ENCODE measurements around the gene EPB41L3. TPM values are rescaled to one million over a fixed set of nuclear protein-coding genes. Genes with fewer than 3 reads are reported as not detected.
A peak's percentile ranks its signal among the peaks of the same experiment; 100 is the strongest.

Gene EPB41L3
- total and polyA plus RNA-seq, 2 experiments from 2014 or later: 8.0 to 11.7 TPM

GRCh38 chr18:5467671-5468070 is 76.1 kb downstream of the EPB41L3 start:
- Histone ChIP-seq H3K4me2 (no peak overlapping the region), H2AFZ (no peak overlapping the region), H3F3A (replicated peaks; ENCODE audit: low read depth) (no peaks in the 10 kb centered on the region), H3K9me2 (ENCODE audit: insufficient read depth) (peaks cover 8% of the 10 kb centered on the region; the same call in 1 of the 2 replicates), H3K27me3 (ENCODE audit: insufficient read depth) (no peaks in the 10 kb centered on the region), H3K4me3 (no peak overlapping the region), H3K27ac (ENCODE audit: low read depth) (no peak overlapping the region), H3K36me3 (ENCODE audit: insufficient read depth) (no peaks in the 10 kb centered on the region), H3K79me2 (replicated peaks; ENCODE audit: insufficient read depth) (no peaks in the 10 kb centered on the region), H4K20me1 (replicated peaks; ENCODE audit: insufficient read depth) (no peaks in the 10 kb centered on the region), H3K4me1 (ENCODE audit: insufficient read depth) (peaks cover 3% of the 10 kb centered on the region; the same call in 1 of the 2 replicates)
- H3K27ac Mint-ChIP-seq: no peak overlapping the region
- ATAC-seq (peak; percentile 71), DNase-seq (ENCODE audit: low spot score) (no peak)
- TF ChIP-seq NANOG (IDR thresholded peaks at IDR 0.05; ENCODE audit: borderline replicate concordance) (no peak), ZNF114 (CRISPR knock-in tag; IDR thresholded peaks at IDR 0.05) (no peak), CTCF (conservative IDR thresholded peaks at IDR 0.05; ENCODE audit: low read depth in 2 of 2) (no peak), EZH2 (IDR thresholded peaks at IDR 0.05; ENCODE audit: low read depth, unreplicated experiment) (no peak), ZNF331 (CRISPR knock-in tag; IDR thresholded peaks at IDR 0.05; ENCODE audit: low read depth) (no peak)
- peaks cover 2% of the 10 kb centered on the region for H3K27me3 Mint-ChIP-seq (ENCODE audit: insufficient read depth, low read depth, poor library complexity)
- H3K4me3 Mint-ChIP-seq: no peak overlapping the region
- no peaks in the 10 kb centered on the region for H3K9me3 Mint-ChIP-seq
- no peaks in the 10 kb centered on the region for H3K36me3 Mint-ChIP-seq (ENCODE audit: low read depth)
- peaks cover 13% of the 10 kb centered on the region; the same call in 2 of the 3 replicates for H3K4me1 Mint-ChIP-seq

GRCh38 chr18:5466256-5466655 is 77.5 kb downstream of the EPB41L3 start:
- H3K36me3 Mint-ChIP-seq (ENCODE audit: low read depth): no peaks in the 10 kb centered on the region
- H3K4me1 Mint-ChIP-seq: peaks cover 13% of the 10 kb centered on the region; the same call in 2 of the 3 replicates
- no peaks in the 10 kb centered on the region for H3K27me3 ChIP-seq (ENCODE audit: insufficient read depth)
- no peak overlapping the region for H3K4me3 Mint-ChIP-seq
- H3K4me1 ChIP-seq (ENCODE audit: insufficient read depth): peaks cover 3% of the 10 kb centered on the region; the same call in 1 of the 2 replicates
- H3K79me2 ChIP-seq (replicated peaks; ENCODE audit: insufficient read depth): no peaks in the 10 kb centered on the region
- no peak for ATAC-seq
- no peak for DNase-seq (ENCODE audit: low spot score)
- no peaks in the 10 kb centered on the region for H4K20me1 ChIP-seq (replicated peaks; ENCODE audit: insufficient read depth)
- H3K4me2 ChIP-seq: no peak overlapping the region
- no peaks in the 10 kb centered on the region for H3K36me3 ChIP-seq (ENCODE audit: insufficient read depth)
- no peak overlapping the region for H3K27ac ChIP-seq (ENCODE audit: low read depth)
- H2AFZ ChIP-seq: no peak overlapping the region
- peaks cover 2% of the 10 kb centered on the region for H3K27me3 Mint-ChIP-seq (ENCODE audit: insufficient read depth, low read depth, poor library complexity)
- H3K4me3 ChIP-seq: no peak overlapping the region
- H3K27ac Mint-ChIP-seq: no peak overlapping the region
- H3K9me2 ChIP-seq (ENCODE audit: insufficient read depth): peaks cover 8% of the 10 kb centered on the region; the same call in 1 of the 2 replicates
- H3K9me3 Mint-ChIP-seq: no peaks in the 10 kb centered on the region
- no peaks in the 10 kb centered on the region for H3F3A ChIP-seq (replicated peaks; ENCODE audit: low read depth)
- no peak for TF ChIP-seq NANOG (IDR thresholded peaks at IDR 0.05; ENCODE audit: borderline replicate concordance)
- TF ChIP-seq ZNF462 (CRISPR knock-in tag; IDR thresholded peaks at IDR 0.05): no peak
- TF ChIP-seq CTCF (conservative IDR thresholded peaks at IDR 0.05; ENCODE audit: low read depth in 2 of 2): no peak
- no peak for TF ChIP-seq REST (IDR thresholded peaks at IDR 0.05; ENCODE audit: unreplicated experiment)
- no peak for TF ChIP-seq ZNF331 (CRISPR knock-in tag; IDR thresholded peaks at IDR 0.05; ENCODE audit: low read depth)
